ENCODE data around the gene SPO11.

SPO11 gene

GRCh38 chr20:57329608-57330221 is at the start of gene SPO11:
Gene SPO11, plus strand, starts transcription at chr20:57329803. Its CDS starts 65 bp downstream, at chr20:57329868.
- DNase-seq: no peak

- no peak for DNase-seq
Measured at GRCh38 chr20:57280221-57280620, 49.4 kb upstream of the SPO11 start.

- no peak for DNase-seq
Measured at GRCh38 chr20:57281900-57282299, 47.7 kb upstream of the SPO11 start.

GRCh38 chr20:57282670-57283361 is 46.8 kb upstream of the SPO11 start:
- no peak for DNase-seq

GRCh38 chr20:57283860-57284259 is 45.7 kb upstream of the SPO11 start:
- DNase-seq: no peak

- no peak for DNase-seq
Measured at GRCh38 chr20:57287007-57287880, 42.4 kb upstream of the SPO11 start.

- no peak for DNase-seq
Measured at GRCh38 chr20:57287901-57288300, 41.7 kb upstream of the SPO11 start.

GRCh38 chr20:57288651-57289277 is 40.8 kb upstream of the SPO11 start:
- DNase-seq: no peak

GRCh38 chr20:57289391-57290177 is 40.0 kb upstream of the SPO11 start:
- no peak for DNase-seq

GRCh38 chr20:57290178-57290484 is 39.5 kb upstream of the SPO11 start:
- DNase-seq: no peak

- no peak for DNase-seq
Measured at GRCh38 chr20:57291003-57291402, 38.6 kb upstream of the SPO11 start.

- no peak for DNase-seq
Measured at GRCh38 chr20:57291694-57292093, 37.9 kb upstream of the SPO11 start.

- no peak for DNase-seq
Measured at GRCh38 chr20:57292611-57293010, 37.0 kb upstream of the SPO11 start.

- no peak for DNase-seq
Measured at GRCh38 chr20:57293995-57294394, 35.6 kb upstream of the SPO11 start.

GRCh38 chr20:57294550-57294949 is 35.1 kb upstream of the SPO11 start:
- no peak for DNase-seq

- DNase-seq: no peak
Measured at GRCh38 chr20:57298457-57298856, 31.1 kb upstream of the SPO11 start.

- no peak for DNase-seq
Measured at GRCh38 chr20:57301026-57301425, 28.6 kb upstream of the SPO11 start.

GRCh38 chr20:57306747-57307146 is 22.9 kb upstream of the SPO11 start:
- DNase-seq: no peak

GRCh38 chr20:57308451-57309271 is 20.9 kb upstream of the SPO11 start:
- DNase-seq: no peak

GRCh38 chr20:57309544-57310115 is 20.0 kb upstream of the SPO11 start:
- DNase-seq: no peak

- no peak for DNase-seq
Measured at GRCh38 chr20:57310821-57311514, 18.6 kb upstream of the SPO11 start.
